A673 (cell line): ENCODE measurements around the gene PRKAG2. TPM values are rescaled to one million over a fixed set of nuclear protein-coding genes. Genes with fewer than 3 reads are reported as not detected.

Experiments used
- BruUV-seq: library from RNA; stranded (reverse); fragments of 400-500 nt; replicated peaks from 2 replicates; lab custom pipeline; 2021; lab: Mats Ljungman, UMichigan
- CTCF ChIA-PET: fragments of 300-600 bp; sonication (Branson Sonifier 250); formaldehyde crosslinking; loops from one replicate; lab custom pipeline; 2022; ENCODE audit warnings: antibody characterized with exemption; lab: Charles Lee
- POLR2A ChIA-PET: fragments of 300-600 bp; sonication (Branson Sonifier 250); formaldehyde crosslinking; loops from one replicate; lab custom pipeline; 2022; ENCODE audit warnings: antibody characterized with exemption; ENCODE audit not compliant: low non-redundant PET; lab: Charles Lee
- DNase-seq: peaks from one replicate; pipeline ENCODE4 v3.0.0-alpha.2; 2015; ENCODE audit warnings: low spot score
- H3K27ac ChIP-seq: fragments of 200-600 bp; sonication (generic); 2 replicates; pipeline ENCODE4 v1.5.1; 2016; ENCODE audit warnings: mixed run types, low read depth, mild to moderate bottlenecking, mixed read lengths, antibody characterized with exemption, low read length; ENCODE audit not compliant: poor library complexity, severe bottlenecking
- H3K27me3 ChIP-seq: fragments of 200-600 bp; sonication (generic); replicated peaks from 2 replicates; pipeline ENCODE4 v1.6.1; 2017; ENCODE audit warnings: mixed run types, low read depth, mild to moderate bottlenecking, mixed read lengths, antibody characterized with exemption, low read length; ENCODE audit not compliant: insufficient read depth, poor library complexity
- H3K36me3 ChIP-seq: fragments of 200-600 bp; sonication (generic); 2 replicates; pipeline ENCODE4 v1.6.1; 2016; ENCODE audit warnings: mixed run types, mild to moderate bottlenecking, mixed read lengths, antibody characterized with exemption, low read length; ENCODE audit not compliant: insufficient read depth, poor library complexity, severe bottlenecking
- H3K4me1 ChIP-seq: fragments of 200-600 bp; sonication (generic); 2 replicates; pipeline ENCODE4 v1.6.1; 2017; ENCODE audit warnings: mixed run types, mild to moderate bottlenecking, mixed read lengths, antibody characterized with exemption, low read length; ENCODE audit not compliant: insufficient read depth, poor library complexity, severe bottlenecking
- H3K4me3 ChIP-seq: fragments of 200-600 bp; sonication (generic); 2 replicates; pipeline ENCODE4 v1.5.1; 2016; ENCODE audit warnings: low read depth, mixed run types, mild to moderate bottlenecking, mixed read lengths, low read length; ENCODE audit not compliant: poor library complexity, severe bottlenecking
- H3K9me3 ChIP-seq: fragments of 200-600 bp; sonication (generic); 2 replicates; pipeline ENCODE4 v1.6.1; 2016; ENCODE audit warnings: mixed run types, low read depth, mild to moderate bottlenecking, mixed read lengths, antibody characterized with exemption, low read length; ENCODE audit not compliant: poor library complexity, severe bottlenecking
- EZH2 ChIP-seq: fragments of 200-600 bp; sonication (generic); IDR thresholded peaks from 2 replicates; pipeline ENCODE4 v1.6.1; 2017; ENCODE audit warnings: borderline replicate concordance, low read depth, mild to moderate bottlenecking, mixed read lengths, antibody characterized with exemption, low read length; ENCODE audit not compliant: poor library complexity, severe bottlenecking
- intact Hi-C: fragments of 100-400 bp; cut with micrococcal nuclease; formaldehyde crosslinking; loops from one replicate; pipeline ENCODE4 v1.10.0; 2022; ENCODE audit not compliant: unreplicated experiment
- total RNA-seq: library from RNA; stranded (reverse); gene quantifications from 2 replicates; pipeline ENCODE4 v1.2.3, GENCODE V29; 2021
- TF ChIP-seq, protein P1 (sequence below): fragments of 300-800, 200-600 bp; sonication (generic); conservative IDR thresholded peaks from 2 replicates; pipeline ENCODE4 v1.5.1; 2017; ENCODE audit warnings: low read depth, mild to moderate bottlenecking, antibody characterized with exemption, low read length, moderate library complexity, mixed read lengths

PRKAG2 gene
- total RNA-seq, 1 experiment from 2014 or later = 11.6 TPM

DNA sequence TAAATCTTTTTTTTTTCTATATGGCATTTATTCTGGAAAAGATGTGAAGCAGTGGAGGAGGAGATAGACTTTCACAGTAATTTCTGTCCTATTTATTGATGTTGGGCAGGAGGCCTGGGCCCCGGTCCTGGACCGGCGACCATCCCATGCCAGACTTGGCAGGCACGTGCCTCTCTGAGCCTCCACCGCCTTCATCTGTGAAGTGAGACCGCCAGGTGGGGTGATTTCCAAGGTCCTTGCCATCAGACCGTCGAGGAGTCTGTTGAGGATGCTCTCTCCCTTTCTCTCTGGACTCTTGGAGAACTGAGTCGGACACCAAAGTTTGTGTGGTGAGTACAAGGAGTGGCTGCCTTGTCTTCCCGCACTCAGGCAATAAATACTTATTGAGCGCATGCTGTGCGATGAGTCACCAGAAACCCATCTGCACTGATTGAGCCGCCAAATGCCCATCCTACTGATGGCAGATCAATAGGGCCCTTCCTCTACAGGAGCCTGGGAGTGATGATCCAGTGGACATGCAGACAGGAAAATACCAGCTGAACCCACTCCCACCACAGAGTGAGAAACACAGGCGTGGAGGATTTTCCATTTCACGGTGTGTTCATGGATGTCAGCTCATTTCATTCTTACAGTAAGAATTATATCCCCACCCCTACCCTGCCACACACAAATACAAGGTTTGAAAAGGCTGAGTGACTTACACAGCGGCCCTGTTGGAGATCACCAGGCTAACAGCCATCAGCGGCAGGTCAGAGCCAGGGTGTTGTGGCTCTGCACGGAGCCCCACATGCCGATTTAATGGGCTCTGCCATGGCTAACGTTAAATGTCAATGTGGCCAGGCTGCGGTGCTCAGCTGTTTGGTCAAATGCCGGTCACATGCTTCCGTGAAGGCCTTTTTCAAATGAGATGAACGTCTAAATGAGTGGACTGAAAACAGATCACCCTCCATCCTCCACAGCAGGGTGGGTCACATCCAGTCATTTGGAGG is 11.5 kb upstream of the PRKAG2 start:
- H3K36me3 ChIP-seq = no peaks in the 10 kb centered on the region
- intact Hi-C loops = no loop called here
- H3K27ac ChIP-seq = no peak overlapping the region
- peak; percentile 48 for DNase-seq
- no peak overlapping the region for H3K4me3 ChIP-seq
- no peaks in the 10 kb centered on the region for H3K9me3 ChIP-seq
- BruUV-seq = no TSS peak
- H3K27me3 ChIP-seq = no peaks in the 10 kb centered on the region
- ChIA-PET POLR2A (no interaction called here), CTCF (no interaction called here)
- no peaks in the 10 kb centered on the region for H3K4me1 ChIP-seq
- no peak for TF ChIP-seq EZH2
- TF ChIP-seq, protein P1, sequence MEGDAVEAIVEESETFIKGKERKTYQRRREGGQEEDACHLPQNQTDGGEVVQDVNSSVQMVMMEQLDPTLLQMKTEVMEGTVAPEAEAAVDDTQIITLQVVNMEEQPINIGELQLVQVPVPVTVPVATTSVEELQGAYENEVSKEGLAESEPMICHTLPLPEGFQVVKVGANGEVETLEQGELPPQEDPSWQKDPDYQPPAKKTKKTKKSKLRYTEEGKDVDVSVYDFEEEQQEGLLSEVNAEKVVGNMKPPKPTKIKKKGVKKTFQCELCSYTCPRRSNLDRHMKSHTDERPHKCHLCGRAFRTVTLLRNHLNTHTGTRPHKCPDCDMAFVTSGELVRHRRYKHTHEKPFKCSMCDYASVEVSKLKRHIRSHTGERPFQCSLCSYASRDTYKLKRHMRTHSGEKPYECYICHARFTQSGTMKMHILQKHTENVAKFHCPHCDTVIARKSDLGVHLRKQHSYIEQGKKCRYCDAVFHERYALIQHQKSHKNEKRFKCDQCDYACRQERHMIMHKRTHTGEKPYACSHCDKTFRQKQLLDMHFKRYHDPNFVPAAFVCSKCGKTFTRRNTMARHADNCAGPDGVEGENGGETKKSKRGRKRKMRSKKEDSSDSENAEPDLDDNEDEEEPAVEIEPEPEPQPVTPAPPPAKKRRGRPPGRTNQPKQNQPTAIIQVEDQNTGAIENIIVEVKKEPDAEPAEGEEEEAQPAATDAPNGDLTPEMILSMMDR = no peak

DNA sequence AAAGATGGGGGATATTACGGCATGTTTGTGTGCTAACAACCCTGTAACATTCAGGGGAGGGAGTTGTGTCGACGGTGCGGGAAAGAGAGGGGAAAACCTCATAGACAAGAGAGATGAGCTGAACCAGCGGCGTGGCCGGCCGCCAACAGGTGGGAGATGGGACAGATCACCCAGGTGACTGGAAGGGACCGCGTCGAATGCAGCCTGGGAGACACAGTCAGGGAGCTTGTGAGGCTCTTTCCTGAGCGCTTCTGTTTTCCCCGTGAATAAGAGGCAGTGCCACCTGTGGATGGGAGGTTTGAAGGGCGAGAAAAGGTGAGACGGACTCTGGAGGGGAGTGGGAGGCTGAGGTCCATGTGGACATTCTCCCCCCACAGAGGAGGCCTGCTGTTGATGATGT is 9.9 kb upstream of the PRKAG2 start:
- Histone ChIP-seq H3K36me3 (no peaks in the 10 kb centered on the region), H3K9me3 (no peaks in the 10 kb centered on the region), H3K4me1 (no peaks in the 10 kb centered on the region), H3K4me3 (no peak overlapping the region), H3K27me3 (no peaks in the 10 kb centered on the region), H3K27ac (no peak overlapping the region)
- CTCF ChIA-PET = no interaction called here
- POLR2A ChIA-PET = no interaction called here
- intact Hi-C loops = no loop called here
- no TSS peak for BruUV-seq
- no peak for DNase-seq
- TF ChIP-seq, protein P1 = no peak
- no peak for TF ChIP-seq EZH2

DNA sequence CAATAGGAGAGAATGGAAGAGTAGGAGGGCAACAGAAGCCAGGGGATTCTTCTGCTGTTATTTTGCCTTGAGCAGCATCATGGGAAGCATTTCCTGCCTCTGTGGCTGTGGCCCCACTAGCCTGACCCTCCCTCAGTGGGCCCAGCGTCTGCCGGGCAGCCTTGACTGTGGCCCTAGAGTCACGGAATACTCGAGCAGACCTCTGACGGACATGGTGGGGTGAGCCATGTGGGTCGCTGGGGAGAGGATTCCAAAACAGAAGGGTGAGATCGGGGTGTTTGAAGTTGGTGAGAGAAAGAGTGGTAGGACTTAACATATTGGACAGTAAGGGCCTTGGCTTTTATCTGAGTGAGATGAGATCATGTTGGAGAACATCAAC is 8.3 kb upstream of the PRKAG2 start:
- no peaks in the 10 kb centered on the region for H3K4me1 ChIP-seq

More for the DNA sequence above, 8.3 kb upstream of the PRKAG2 start:
- ChIA-PET POLR2A (no interaction called here), CTCF (no interaction called here)
- Histone ChIP-seq H3K27me3 (no peaks in the 10 kb centered on the region), H3K4me3 (no peak overlapping the region), H3K27ac (no peak overlapping the region), H3K36me3 (no peaks in the 10 kb centered on the region), H3K9me3 (no peaks in the 10 kb centered on the region)
- DNase-seq = no peak
- TF ChIP-seq, protein P1 = no peak
- TF ChIP-seq EZH2 = no peak
- intact Hi-C loops = no loop called here
- BruUV-seq = no TSS peak
